HFF-Myc (cell line): Measurements from ENCODE around the gene RAE1.

Source experiments
- DNase-seq: peaks from one replicate; pipeline ENCODE4 v3.0.0-alpha.2; 2011; ENCODE audit warnings: low read depth; ENCODE audit errors: extremely low read depth
- H3K4me3 ChIP-seq: replicated peaks from 2 replicates; pipeline ENCODE4 v1.5.1; 2011; ENCODE audit warnings: low read depth, mild to moderate bottlenecking, control low read depth, low read length
- CTCF ChIP-seq: IDR thresholded peaks from 2 replicates; pipeline ENCODE4 v1.5.1; 2012; ENCODE audit warnings: mild to moderate bottlenecking, low read depth, low read length, control low read depth; ENCODE audit errors: missing control alignments

RAE1 gene

GRCh38 chr20:57421253-57422220, 70.5 kb downstream of the RAE1 start:
- no peak overlapping the region for H3K4me3 ChIP-seq
- DNase-seq, result no peak
- TF ChIP-seq CTCF, result no peak

GRCh38 chr20:57422254-57422653, 71.2 kb downstream of the RAE1 start:
- H3K4me3 ChIP-seq, result no peak overlapping the region
- no peak for DNase-seq
- no peak for TF ChIP-seq CTCF

GRCh38 chr20:57425150-57426013, 74.3 kb downstream of the RAE1 start:
- no peak for TF ChIP-seq CTCF
- H3K4me3 ChIP-seq, result no peak overlapping the region
- no peak for DNase-seq

- H3K4me3 ChIP-seq, result no peak overlapping the region
- DNase-seq, result no peak
- TF ChIP-seq CTCF, result no peak
Observed at GRCh38 chr20:57426271-57426689, 75.2 kb downstream of the RAE1 start.

- no peak overlapping the region for H3K4me3 ChIP-seq
- no peak for DNase-seq
- no peak for TF ChIP-seq CTCF
Observed at GRCh38 chr20:57426831-57427230, 75.8 kb downstream of the RAE1 start.

- DNase-seq, result no peak
- no peak for TF ChIP-seq CTCF
- no peak overlapping the region for H3K4me3 ChIP-seq
Observed at GRCh38 chr20:57428324-57429158, 77.5 kb downstream of the RAE1 start.
